H1 (cell line): ENCODE data around the gene MBOAT1. TPM values are rescaled to one million over a fixed set of nuclear protein-coding genes. Genes with fewer than 3 reads are reported as not detected.

ENCODE experiments used
- CTCF ChIA-PET: fragments of 300-600 bp; sonication (Branson Sonifier 250); formaldehyde crosslinking; loops from one replicate; lab custom pipeline; 2021; ENCODE audit not compliant: partially characterized antibody; lab: Charles Lee
- POLR2A ChIA-PET: fragments of 300-600 bp; sonication (Branson Sonifier 250); formaldehyde crosslinking; loops from one replicate; lab custom pipeline; 2021; ENCODE audit warnings: inconsistent platforms; ENCODE audit not compliant: partially characterized antibody; lab: Charles Lee
- DNase-seq, 2 experiments: peaks; one replicate each; pipeline versions ENCODE4 v3.0.0 to v3.0.0-alpha.2; 2010 to 2022; ENCODE audit warnings: low spot score in 2 of 2, low read depth in 1 of 2, mixed read lengths in 1 of 2
- FAIRE-seq: peaks from 2 replicates; lab custom pipeline; 2011; peaks lifted over from hg19 to GRCh38; lab: Jason Lieb, UNC
- H2AFZ ChIP-seq: 2 replicates; pipeline ENCODE4 v1.8.1; 2012; ENCODE audit warnings: low read length, inconsistent platforms
- H2AK5ac ChIP-seq: 2 replicates; pipeline ENCODE4 v1.6.1; 2013; ENCODE audit warnings: low read depth, low read length
- H2BK120ac ChIP-seq: replicated peaks from 2 replicates; pipeline ENCODE3; 2013; ENCODE audit warnings: low read depth, low read length, inconsistent platforms
- H2BK12ac ChIP-seq: 2 replicates; pipeline ENCODE4 v1.6.1; 2013; ENCODE audit warnings: low read depth, low read length
- H2BK15ac ChIP-seq: 2 replicates; pipeline ENCODE4 v1.6.1; 2013; ENCODE audit warnings: low read length
- H2BK20ac ChIP-seq: 2 replicates; pipeline ENCODE4 v1.6.1; 2013; ENCODE audit warnings: low read length
- H2BK5ac ChIP-seq: 2 replicates; pipeline ENCODE4 v1.6.1; 2013; ENCODE audit warnings: low read depth, low read length
- H3K14ac ChIP-seq: 2 replicates; pipeline ENCODE4 v1.6.1; 2013; ENCODE audit warnings: inconsistent platforms; ENCODE audit not compliant: insufficient read length
- H3K18ac ChIP-seq: 2 replicates; pipeline ENCODE4 v1.6.1; 2013; ENCODE audit warnings: low read length; ENCODE audit errors: extremely low read depth
- H3K23ac ChIP-seq: 2 replicates; pipeline ENCODE4 v1.6.1; 2013; ENCODE audit warnings: inconsistent platforms; ENCODE audit not compliant: insufficient read length
- H3K23me2 ChIP-seq: 2 replicates; pipeline ENCODE4 v1.6.1; 2013; ENCODE audit warnings: low read depth, low read length
- H3K27ac ChIP-seq: 2 replicates; pipeline ENCODE4 v1.6.1; 2011; ENCODE audit warnings: low read depth, low read length, inconsistent platforms
- H3K27me3 ChIP-seq, 4 experiments: replicated peaks in 1 of 4; 1 replicate in 1 of 4; 2 replicates in 3 of 4; pipeline versions ENCODE4 v1.6.1 to v1.8.1; 2011 to 2013; ENCODE audit warnings: low read length in 3 of 4, mild to moderate bottlenecking in 3 of 4, inconsistent platforms in 2 of 4, mixed read lengths in 2 of 4, moderate library complexity in 1 of 4; ENCODE audit not compliant: control insufficient read depth in 3 of 4, insufficient read depth in 3 of 4; ENCODE audit errors: extremely low read depth in 1 of 4
- H3K36me3 ChIP-seq, 4 experiments: 2 replicates each; pipeline versions ENCODE4 v1.6.1 to v1.8.1; 2011 to 2013; ENCODE audit warnings: mild to moderate bottlenecking in 4 of 4, low read length in 3 of 4, moderate library complexity in 2 of 4, control low read depth in 1 of 4, inconsistent platforms in 1 of 4; ENCODE audit not compliant: insufficient read depth in 4 of 4, control insufficient read depth in 2 of 4
- H3K4ac ChIP-seq: replicated peaks from 2 replicates; pipeline ENCODE3; 2013; ENCODE audit warnings: low read length, low read depth, mixed read lengths, inconsistent platforms; ENCODE audit not compliant: insufficient read length
- H3K4me1 ChIP-seq, 4 experiments: replicated peaks in 1 of 4; 1 replicate in 1 of 4; 2 replicates in 3 of 4; pipeline versions ENCODE4 v1.6.1 to v1.8.1; 2011 to 2013; ENCODE audit warnings: low read length in 3 of 4, inconsistent platforms in 2 of 4, mixed read lengths in 1 of 4; ENCODE audit not compliant: insufficient read depth in 4 of 4, control insufficient read depth in 3 of 4
- H3K4me2 ChIP-seq, 2 experiments: 2 replicates each; pipeline versions ENCODE4 v1.6.1 to v1.8.1; 2011 to 2013; ENCODE audit warnings: low read depth in 2 of 2, low read length in 2 of 2, control low read depth in 1 of 2, inconsistent platforms in 1 of 2, mild to moderate bottlenecking in 1 of 2; ENCODE audit not compliant: insufficient read depth in 1 of 2
- H3K4me3 ChIP-seq, 4 experiments: fragments of 200-600, 300-600 bp in 1 of 4; sonication (generic), shearing (Covaris generic), sonication (Bioruptor Twin) in 1 of 4; 2 replicates each; pipeline versions ENCODE4 v1.5.1 to v1.8.1; 2011 to 2016; ENCODE audit warnings: low read length in 4 of 4, low read depth in 3 of 4, control low read depth in 2 of 4, inconsistent platforms in 2 of 4, mild to moderate bottlenecking in 2 of 4, mixed read lengths in 1 of 4, moderate library complexity in 1 of 4; ENCODE audit not compliant: insufficient read depth in 2 of 4; ENCODE audit errors: extremely low read depth in 1 of 4
- H3K56ac ChIP-seq: replicated peaks from 2 replicates; pipeline ENCODE3; 2013; ENCODE audit warnings: low read depth, mild to moderate bottlenecking, mixed read lengths, low read length, inconsistent platforms; ENCODE audit not compliant: insufficient read length
- H3K79me1 ChIP-seq: 2 replicates; pipeline ENCODE4 v1.6.1; 2013; ENCODE audit warnings: low read depth, low read length, control low read depth
- H3K79me2 ChIP-seq, 2 experiments: 2 replicates each; pipeline versions ENCODE4 v1.6.1 to v1.8.1; 2012 to 2013; ENCODE audit warnings: low read length in 2 of 2, mild to moderate bottlenecking in 2 of 2, inconsistent platforms in 1 of 2; ENCODE audit not compliant: insufficient read depth in 2 of 2, control insufficient read depth in 1 of 2
- H3K9ac ChIP-seq, 4 experiments: replicated peaks in 1 of 4; 1 replicate in 1 of 4; 2 replicates in 3 of 4; pipeline versions ENCODE4 v1.6.1 to v1.8.1; 2011 to 2013; ENCODE audit warnings: low read depth in 3 of 4, low read length in 3 of 4, control low read depth in 2 of 4, mild to moderate bottlenecking in 2 of 4, moderate library complexity in 2 of 4, inconsistent platforms in 1 of 4; ENCODE audit errors: extremely low read depth in 1 of 4
- H3K9me3 ChIP-seq, 2 experiments: 2 replicates each; pipeline versions ENCODE4 v1.6.1 to v1.8.1; 2012 to 2013; ENCODE audit warnings: mild to moderate bottlenecking in 2 of 2, moderate library complexity in 2 of 2, control low read depth in 1 of 2, inconsistent platforms in 1 of 2, low read depth in 1 of 2, low read length in 1 of 2, mixed read lengths in 1 of 2; ENCODE audit not compliant: insufficient read depth in 2 of 2
- H4K20me1 ChIP-seq, 2 experiments: replicated peaks in 1 of 2; 2 replicates each; pipeline versions ENCODE3 to v1.8.1; 2011 to 2013; ENCODE audit warnings: inconsistent platforms in 2 of 2, low read length in 2 of 2, mild to moderate bottlenecking in 1 of 2; ENCODE audit not compliant: insufficient read depth in 2 of 2, control insufficient read depth in 1 of 2
- H4K5ac ChIP-seq: 2 replicates; pipeline ENCODE4 v1.6.1; 2013; ENCODE audit warnings: low read length, low read depth, mixed read lengths, inconsistent platforms; ENCODE audit not compliant: insufficient read length
- H4K8ac ChIP-seq: 2 replicates; pipeline ENCODE4 v1.8.0; 2013; ENCODE audit warnings: mild to moderate bottlenecking, moderate library complexity, low read length, inconsistent platforms; ENCODE audit not compliant: insufficient read depth; ENCODE audit errors: extremely low read depth
- H4K91ac ChIP-seq: replicated peaks from 2 replicates; pipeline ENCODE3; 2013; ENCODE audit warnings: low read length, mixed read lengths, inconsistent platforms; ENCODE audit not compliant: insufficient read length
- ASH2L ChIP-seq: fragments of 200-600, 300-600 bp; sonication (generic); IDR thresholded peaks from one replicate; pipeline ENCODE4 v1.7.1; 2017; ENCODE audit warnings: low read length
- CBX8 ChIP-seq: fragments of 300-800, 300-1000 bp; sonication (generic); IDR thresholded peaks from 2 replicates; pipeline ENCODE4 v1.7.1; 2016; ENCODE audit warnings: low read depth, low read length, borderline replicate concordance
- CREB1 ChIP-seq: IDR thresholded peaks from 2 replicates; pipeline ENCODE4 v1.6.1; 2012; ENCODE audit warnings: inconsistent platforms
- WGBS, 2 experiments: shearing (Covaris generic) in 1 of 2; methylation state at CpG; one replicate each; pipeline versions ENCODE4 v1.1.6 to v1.1.7; 2013 to 2015; ENCODE audit warnings: low lambda C conversion rate in 2 of 2, mixed read lengths in 2 of 2, inconsistent platforms in 1 of 2, low coverage in 1 of 2, missing lambda C conversion rate in 1 of 2; ENCODE audit not compliant: insufficient replicate concordance in 2 of 2, insufficient coverage in 1 of 2, insufficient read length in 1 of 2; ENCODE audit errors: extremely low coverage in 1 of 2, missing lambda C conversion rate in 1 of 2; 5-methylcytosine and 5-hydroxymethylcytosine counted together
- long read RNA-seq, 2 experiments: library from RNA in 1 of 2; library from capped mRNA in 1 of 2; stranded (forward); transcript quantifications; one replicate each; pipeline ENCODE4 v2.0.0, GENCODE V29; 2021; ENCODE audit warnings: inconsistent platforms in 1 of 2
- polyA minus RNA-seq, 3 experiments: library from RNA; depleted of rRNA, polyadenylated mRNA; stranded (reverse); fragments of >200 nt; gene quantifications; 1 replicate in 2 of 3; 2 replicates in 1 of 3; pipeline ENCODE4 v1.2.3, GENCODE V29; 2011
- polyA plus RNA-seq, 7 experiments: library from polyadenylated mRNA; depleted of rRNA in 3 of 7; stranded (reverse) in 5 of 7; unstranded in 2 of 7; fragments of >200 nt in 5 of 7; fragments of 200-250 nt in 2 of 7; gene quantifications; 1 replicate in 5 of 7; 2 replicates in 1 of 7; 4 replicates in 1 of 7; pipeline versions ENCODE4 v1.2.1 to v1.2.3, GENCODE V29; 2011 to 2013; ENCODE audit warnings: missing spikeins in 2 of 7, mixed read lengths in 2 of 7
- total RNA-seq: library from RNA; stranded (reverse); fragmentation: NEBNext Ultra II Directional; extraction: Animal tissue kit (Norgen Biotek cat#: 25700); gene quantifications from 2 replicates; pipeline ENCODE4 v1.2.1, GENCODE V29; 2021
- TF ChIP-seq, protein P1 (sequence below): IDR thresholded peaks from 2 replicates; pipeline ENCODE4 v1.6.1; 2011; ENCODE audit warnings: low read length, improper control_type of control experiment
- TF ChIP-seq, protein P2 (sequence below): IDR thresholded peaks from 2 replicates; pipeline ENCODE4 v1.6.1; 2012; ENCODE audit warnings: inconsistent platforms

Gene MBOAT1
- total RNA-seq (19.5 and 19.6 TPM in 2 replicates), polyA plus RNA-seq (2011; rRNA removed) (4.9 and 5.2 TPM in 2 replicates), polyA minus RNA-seq (2011; rRNA and poly(A)+ RNA removed) (21.6 and 25.8 TPM in 2 replicates)
- polyA plus RNA-seq (2011; cell fraction: cytosol; rRNA removed) = 5.6 TPM
- polyA plus RNA-seq (2011; cell fraction: nucleus; rRNA removed) = 7.0 TPM
- polyA plus RNA-seq (2012, experiment 1 of 2) = 8.4 to 10.4 TPM (median 9.2 TPM) in 4 replicates
- polyA plus RNA-seq (2012, experiment 2 of 2) = 1.5 TPM
- 16.8 TPM for polyA plus RNA-seq (2013, experiment 1 of 2)
- polyA plus RNA-seq (2013, experiment 2 of 2) = 18.6 TPM
- polyA minus RNA-seq (2011; cell fraction: cytosol; rRNA and poly(A)+ RNA removed) = 13.2 TPM
- 11.7 TPM for polyA minus RNA-seq (2011; cell fraction: nucleus; rRNA and poly(A)+ RNA removed)
- long read RNA-seq, experiment 1, partial matches to known transcripts = 0 of 6 reads
- long read RNA-seq, experiment 1, other reads (novel, unspliced or antisense) = 5 of 6 reads
- long read RNA-seq, experiment 2 = 0 reads

DNA sequence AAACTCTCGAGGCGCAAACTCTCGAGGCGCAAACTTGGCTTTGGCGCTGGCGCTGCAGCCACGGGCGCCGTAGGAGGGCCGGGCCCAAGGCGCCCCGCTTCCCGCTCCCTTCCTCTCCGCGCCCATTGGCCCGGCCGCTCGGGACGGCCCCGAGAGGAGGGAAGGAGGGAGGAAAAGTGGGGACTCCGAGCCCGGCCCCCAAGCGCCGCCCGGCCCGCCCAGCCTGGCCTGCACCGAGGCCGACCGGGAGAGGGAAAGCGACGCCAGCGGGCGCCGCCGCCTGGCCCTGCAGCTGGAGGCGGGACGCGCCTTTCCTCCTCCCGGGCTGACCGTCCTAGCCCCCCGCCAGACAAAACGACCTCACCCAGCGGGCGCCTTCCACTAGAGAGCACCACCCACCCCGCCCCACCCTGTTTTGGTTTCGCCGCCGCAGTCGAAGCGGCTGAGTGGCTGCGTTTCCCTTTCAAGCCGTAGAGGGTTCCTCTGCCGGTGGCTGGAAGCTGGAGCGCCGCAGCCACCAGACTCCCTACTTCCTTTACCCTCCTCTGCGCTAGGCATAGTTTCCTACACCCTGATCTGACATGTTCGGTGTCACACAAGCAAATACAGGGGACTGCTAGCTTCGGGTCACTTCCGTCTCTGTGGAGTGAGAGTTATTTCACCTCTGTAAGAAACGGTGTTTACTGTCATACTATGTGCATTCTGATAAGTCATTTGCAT lies at the start of gene MBOAT1:
Gene MBOAT1 (minus strand): TSS at position 78 of the 720 bp plus-strand sequence. CDS start 235 bp downstream, outside the sequence.
- H3K4me3 ChIP-seq = peak within 1 kb of the TSS; percentile 64 to 87 (median 85)
- peak within 1 kb of the TSS in 3 of 4 experiments; percentile 61 to 66 (median 62); a peak in 6 of 7 replicates for H3K9ac ChIP-seq
- H3K27me3 ChIP-seq = 0 out of 7 replicates have a peak, but pooled peaks cover 0 to 6% (median 0%) of the 10 kb centered on the region in 4 experiments
- CTCF ChIA-PET = interaction anchor here (0.9 to 1.8 kb wide), 8 partner anchors 9 to 120 kb away, joined by 3 to 6 read pairs (median 3); no protein-coding TSS in a partner anchor
- FAIRE-seq (no peak), DNase-seq (no peak)
- H4K20me1 ChIP-seq = no peaks in the 10 kb centered on the region
- no peaks in the 10 kb centered on the region; the same call in 1 of the 2 replicates for H3K79me1 ChIP-seq
- peaks cover 16% of the 10 kb centered on the region for H3K23me2 ChIP-seq
- peak within 1 kb of the TSS; percentile 84 for H4K5ac ChIP-seq
- H3K9me3 ChIP-seq = no peaks in the 10 kb centered on the region
- peak within 1 kb of the TSS; percentile 20 for H3K56ac ChIP-seq
- no peak within 1 kb of the TSS for H2BK15ac ChIP-seq
- peak within 1 kb of the TSS; percentile 2 for H4K91ac ChIP-seq
- no peak within 1 kb of the TSS for H2AK5ac ChIP-seq
- no peaks in the 10 kb centered on the region for H3K36me3 ChIP-seq
- H2AFZ ChIP-seq = peak within 1 kb of the TSS; percentile 93
- H3K79me2 ChIP-seq = peaks cover 0 to 17% of the 10 kb centered on the region in 2 experiments; a peak in 2 of 4 replicates
- POLR2A ChIA-PET = interaction anchor here (0.6 to 1.5 kb wide), 7 partner anchors 9 to 919 kb away, joined by 3 to 5 read pairs (median 3); no protein-coding TSS in a partner anchor
- no peak within 1 kb of the TSS; the same call in 1 of the 2 replicates for H4K8ac ChIP-seq
- peak within 1 kb of the TSS; percentile 98 to 99 for H3K4me2 ChIP-seq
- no peak within 1 kb of the TSS for H3K4ac ChIP-seq
- H3K23ac ChIP-seq = no peak within 1 kb of the TSS
- no peak within 1 kb of the TSS for H3K27ac ChIP-seq
- 3% methylated on average over 13 of the region's 60 CpGs; no CpG with 5 or more reads in 1 of the 2 experiments for WGBS, 2 experiments
- H3K4me1 ChIP-seq = peaks cover 8 to 17% (median 10%) of the 10 kb centered on the region in 4 experiments; a peak in 5 of 7 replicates
- no peak within 1 kb of the TSS; the same call in 1 of the 2 replicates for H2BK20ac ChIP-seq
- H2BK120ac ChIP-seq = no peak within 1 kb of the TSS
- H3K18ac ChIP-seq = peak within 1 kb of the TSS; percentile 81
- peak within 1 kb of the TSS; percentile 73; the same call in 1 of the 2 replicates for H2BK5ac ChIP-seq
- H2BK12ac ChIP-seq = no peak within 1 kb of the TSS; the same call in none of the 2 replicates
- H3K14ac ChIP-seq = no peak within 1 kb of the TSS
- TF ChIP-seq, protein P1, sequence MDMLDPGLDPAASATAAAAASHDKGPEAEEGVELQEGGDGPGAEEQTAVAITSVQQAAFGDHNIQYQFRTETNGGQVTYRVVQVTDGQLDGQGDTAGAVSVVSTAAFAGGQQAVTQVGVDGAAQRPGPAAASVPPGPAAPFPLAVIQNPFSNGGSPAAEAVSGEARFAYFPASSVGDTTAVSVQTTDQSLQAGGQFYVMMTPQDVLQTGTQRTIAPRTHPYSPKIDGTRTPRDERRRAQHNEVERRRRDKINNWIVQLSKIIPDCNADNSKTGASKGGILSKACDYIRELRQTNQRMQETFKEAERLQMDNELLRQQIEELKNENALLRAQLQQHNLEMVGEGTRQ = no peak
- TF ChIP-seq CBX8 (no peak), ASH2L (peak; percentile 44), CREB1 (no peak)
- TF ChIP-seq, protein P2, sequence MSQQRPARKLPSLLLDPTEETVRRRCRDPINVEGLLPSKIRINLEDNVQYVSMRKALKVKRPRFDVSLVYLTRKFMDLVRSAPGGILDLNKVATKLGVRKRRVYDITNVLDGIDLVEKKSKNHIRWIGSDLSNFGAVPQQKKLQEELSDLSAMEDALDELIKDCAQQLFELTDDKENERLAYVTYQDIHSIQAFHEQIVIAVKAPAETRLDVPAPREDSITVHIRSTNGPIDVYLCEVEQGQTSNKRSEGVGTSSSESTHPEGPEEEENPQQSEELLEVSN = peak; percentile 65
